Prostate gland (tissue), 2 donors: ENCODE data around the gene TUT7. TPM values are rescaled to one million over a fixed set of nuclear protein-coding genes. Genes with fewer than 3 reads are reported as not detected.
"Not testable (repeated sequence)": the region's sequence is repeated elsewhere in the genome, so short reads cannot be mapped to it uniquely, and the experiment has no call there.

Experiments used
- DNase-seq: peaks from one replicate; pipeline ENCODE4 v3.0.0-alpha.2; 2019; ENCODE audit warnings: low spot score
- H3K27ac ChIP-seq, 2 donors: fragments of 200-600 bp; sonication (generic); 2 replicates each; pipeline ENCODE4 v1.5.1; 2017 to 2019
- H3K27me3 ChIP-seq: fragments of 200-600 bp; sonication (generic); replicated peaks from 2 replicates; pipeline ENCODE4 v1.5.1; 2019; ENCODE audit not compliant: insufficient read depth
- H3K36me3 ChIP-seq, 2 donors: fragments of 200-600 bp; sonication (generic); 1 replicate in 1 of 2; 2 replicates in 1 of 2; pipeline versions ENCODE4 v1.5.1 to v1.8.1; 2017 to 2019
- H3K4me1 ChIP-seq: fragments of 200-600 bp; sonication (generic); replicated peaks from 2 replicates; pipeline ENCODE4 v1.5.1; 2019
- H3K4me3 ChIP-seq, 2 donors: fragments of 200-600 bp; sonication (generic); 2 replicates each; pipeline ENCODE4 v1.5.1; 2017 to 2019
- H3K9me3 ChIP-seq: fragments of 200-600 bp; sonication (generic); 2 replicates; pipeline ENCODE4 v1.5.1; 2017
- CTCF ChIP-seq, 4 experiments: fragments of 200-600 bp in 2 of 4; fragments of 450-650 bp in 2 of 4; sonication (generic) in 2 of 4; IDR thresholded peaks; 1 replicate in 3 of 4; 2 replicates in 1 of 4; pipeline ENCODE4 v1.5.1; 2016 to 2019; ENCODE audit warnings: antibody characterized with exemption in 4 of 4, mild to moderate bottlenecking in 2 of 4, moderate library complexity in 2 of 4
- POLR2A ChIP-seq: fragments of 450-650 bp; IDR thresholded peaks from one replicate; pipeline ENCODE4 v1.6.1; 2016; ENCODE audit warnings: antibody characterized with exemption, mild to moderate bottlenecking
- POLR2AphosphoS5 ChIP-seq: sonication (generic); formaldehyde crosslinking; IDR thresholded peaks from one replicate; pipeline ENCODE4 v1.6.1; 2017; ENCODE audit warnings: antibody characterized with exemption
- WGBS: methylation state at CpG from one replicate; pipeline ENCODE4 v1.1.5; 2018; 5-methylcytosine and 5-hydroxymethylcytosine counted together
- intact Hi-C: fragments of 100-400 bp; cut with DNase I; formaldehyde crosslinking; loops from one replicate; pipeline ENCODE4 v1.14.2; 2022
- total RNA-seq, 2 donors: library from RNA; depleted of rRNA; stranded (reverse); fragments of >200 nt; gene quantifications; one replicate each; pipeline ENCODE4 v1.1.0, GENCODE V29; 2016

The TUT7 gene
- total RNA-seq, 2 donors from 2014 or later: 44.0 to 112 TPM

GRCh38 chr9:86298873-86299272, 55.3 kb downstream of the TUT7 start:
- WGBS: 79% methylated on average over 11 of the region's 11 CpGs
- Histone ChIP-seq H3K36me3 (peaks cover 0 to 13% of the 10 kb centered on the region in 2 donors), H3K4me3 (no peak overlapping the region)

GRCh38 chr9:86290341-86290740, 63.9 kb downstream of the TUT7 start:
- H3K27me3 ChIP-seq, DNase-seq, H3K36me3 ChIP-seq, H3K9me3 ChIP-seq, H3K4me1 ChIP-seq, H3K27ac ChIP-seq, intact Hi-C loops, H3K4me3 ChIP-seq: not testable (repeated sequence)
- 92% methylated on average over 6 of the region's 6 CpGs for WGBS

More at GRCh38 chr9:86298873-86299272, 55.3 kb downstream of the TUT7 start:
- Histone ChIP-seq H3K27me3 (no peaks in the 10 kb centered on the region), H3K9me3 (no peaks in the 10 kb centered on the region), H3K27ac (no peak overlapping the region), H3K4me1 (no peaks in the 10 kb centered on the region)
- DNase-seq: no peak
- intact Hi-C loops: no loop called here
- TF ChIP-seq CTCF (IDR thresholded peaks at IDR 0.05) (no peak), POLR2AphosphoS5 (no peak), POLR2A (no peak)

GRCh38 chr9:86288499-86289198, 65.6 kb downstream of the TUT7 start:
- Histone ChIP-seq H3K9me3 (no peaks in the 10 kb centered on the region), H3K4me1 (no peaks in the 10 kb centered on the region), H3K4me3 (no peak overlapping the region), H3K36me3 (no peaks in the 10 kb centered on the region), H3K27ac (no peak overlapping the region), H3K27me3 (no peaks in the 10 kb centered on the region)
- intact Hi-C loops: loop anchor here (10.0 kb wide), 1 partner anchor 474 kb away; no protein-coding TSS in a partner anchor
- no peak for DNase-seq
- WGBS: 81% methylated on average over 6 of the region's 6 CpGs
- TF ChIP-seq CTCF (IDR thresholded peaks at IDR 0.05) (no peak), POLR2AphosphoS5 (no peak), POLR2A (no peak)

DNA sequence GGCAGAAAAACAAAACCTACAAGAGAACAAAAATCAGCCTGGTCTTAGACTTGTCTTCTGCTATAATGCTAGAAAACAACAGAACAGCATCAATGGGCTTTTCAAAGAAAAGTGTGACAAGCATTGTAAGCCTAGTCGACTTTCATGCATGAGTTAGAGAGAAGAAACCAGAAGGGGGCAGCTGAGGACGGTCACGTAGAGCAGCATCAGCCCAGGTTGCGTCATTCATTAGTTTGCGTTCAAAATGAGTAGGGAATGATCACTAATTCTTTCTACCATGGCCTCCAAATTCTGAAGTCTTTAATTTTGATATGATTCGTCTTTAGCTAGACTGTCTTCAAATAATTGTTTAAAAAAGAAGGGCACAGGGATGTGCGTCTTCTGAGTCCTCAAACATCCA, 67.2 kb downstream of the TUT7 start:
- Histone ChIP-seq H3K4me1 (no peaks in the 10 kb centered on the region), H3K4me3 (no peak overlapping the region), H3K27ac (no peak overlapping the region), H3K36me3 (no peaks in the 10 kb centered on the region), H3K27me3 (no peaks in the 10 kb centered on the region), H3K9me3 (no peaks in the 10 kb centered on the region)
- intact Hi-C loops: loop anchor here (10.0 kb wide), 1 partner anchor 472 kb away; no protein-coding TSS in a partner anchor
- TF ChIP-seq CTCF (IDR thresholded peaks at IDR 0.05) (no peak), POLR2AphosphoS5 (no peak), POLR2A (no peak)
- 58% methylated on average over 7 of the region's 7 CpGs for whole genome bisulfite sequencing
- DNase-seq: no peak

DNA sequence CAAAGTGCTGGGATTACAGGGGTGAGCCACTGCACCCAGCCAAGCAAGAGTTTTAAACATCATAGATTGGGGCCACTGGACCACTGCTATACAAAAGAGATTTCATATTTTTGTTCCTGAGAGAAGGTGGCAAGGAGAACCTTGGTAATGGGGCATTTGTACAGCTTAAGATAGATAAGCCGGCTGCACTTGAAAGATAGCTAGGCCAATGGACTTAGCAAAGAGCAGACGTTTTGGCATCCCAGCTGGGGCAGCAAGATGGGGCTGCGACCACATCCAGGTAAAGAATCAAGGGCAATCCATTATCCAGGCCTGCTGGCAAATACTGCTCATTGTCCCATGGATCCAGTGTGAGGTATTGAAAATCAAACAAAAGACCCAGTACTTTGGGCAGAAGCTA, 67.9 kb downstream of the TUT7 start:
- Histone ChIP-seq H3K27ac (no peak overlapping the region), H3K4me1 (no peaks in the 10 kb centered on the region), H3K9me3 (no peaks in the 10 kb centered on the region), H3K4me3 (no peak overlapping the region), H3K27me3 (no peaks in the 10 kb centered on the region), H3K36me3 (no peaks in the 10 kb centered on the region)
- 59% methylated on average over 3 of the region's 3 CpGs for WGBS
- intact Hi-C loops: loop anchor here (10.0 kb wide), 1 partner anchor 471 kb away; no protein-coding TSS in a partner anchor
- no peak for DNase-seq
- TF ChIP-seq POLR2AphosphoS5 (no peak), POLR2A (no peak), CTCF (IDR thresholded peaks at IDR 0.05) (no peak)
